ENCODE results near the gene CPA4. TPM values are rescaled to one million over a fixed set of nuclear protein-coding genes. Genes with fewer than 3 reads are reported as not detected.

Gene CPA4
- total and polyA plus RNA-seq, 2 of the 13 experiments (the other 11 are each of a cell fraction or from before 2014, with no cell fraction given): 0.20 to 0.22 TPM

GRCh38 chr7:130356876-130357611, 64.1 kb downstream of the CPA4 start (continued):
- no peak for TF ChIP-seq ATF5 (CRISPR knock-in tag; IDR thresholded peaks at IDR 0.05; ENCODE audit: low read depth)
- no peak for TF ChIP-seq ZNF543 (CRISPR knock-in tag; IDR thresholded peaks at IDR 0.05)
- TF ChIP-seq RAD51 (IDR thresholded peaks at IDR 0.05; ENCODE audit: borderline replicate concordance): no peak
- no peak for TF ChIP-seq CCAR2 (optimal IDR thresholded peaks at IDR 0.05; ENCODE audit: low read depth, low read length)
- no peak for TF ChIP-seq LRRFIP1 (CRISPR knock-in tag; conservative IDR thresholded peaks at IDR 0.05)
- 0 out of 2 replicates have a peak, but pooled peaks have one; percentile 8 for TF ChIP-seq KAT8 (CRISPR knock-in tag; IDR thresholded peaks at IDR 0.05)
- TF ChIP-seq MLXIP (CRISPR knock-in tag; IDR thresholded peaks at IDR 0.05; ENCODE audit: borderline replicate concordance): no peak
- no peak for TF ChIP-seq ISX (CRISPR knock-in tag; conservative IDR thresholded peaks at IDR 0.05)
- no peak for TF ChIP-seq ZNF670 (CRISPR knock-in tag; IDR thresholded peaks at IDR 0.05; ENCODE audit: borderline replicate concordance)
- TF ChIP-seq RELA (CRISPR knock-in tag; IDR thresholded peaks at IDR 0.05): no peak
- no peak for TF ChIP-seq ATM (IDR thresholded peaks at IDR 0.05; ENCODE audit: borderline replicate concordance)
- peak; percentile 65; the same call in 1 of the 2 replicates for TF ChIP-seq CEBPB (IDR thresholded peaks at IDR 0.05; ENCODE audit: borderline replicate concordance, low read depth, low read length)
- no peak for TF ChIP-seq ZNF674 (CRISPR knock-in tag; IDR thresholded peaks at IDR 0.05; ENCODE audit: low read depth)
- no peak for TF ChIP-seq EED (CRISPR knock-in tag; IDR thresholded peaks at IDR 0.05)
- no peak for TF ChIP-seq SMAD3 (CRISPR knock-in tag; IDR thresholded peaks at IDR 0.05)
- no peak for TF ChIP-seq THRA (CRISPR knock-in tag; IDR thresholded peaks at IDR 0.05; ENCODE audit: borderline replicate concordance)
- TF ChIP-seq PRDM15 (CRISPR knock-in tag; IDR thresholded peaks at IDR 0.05): no peak
